GM21381 (cell line): ENCODE data around the gene KIAA1217.

ENCODE experiments used
- ATAC-seq: cut with Tn5 transposase; IDR thresholded peaks from one replicate; pipeline ENCODE4 v1.9.1; 2021; ENCODE audit warnings: mild to moderate bottlenecking, moderate library complexity; ENCODE audit not compliant: unreplicated experiment

KIAA1217 gene

DNA sequence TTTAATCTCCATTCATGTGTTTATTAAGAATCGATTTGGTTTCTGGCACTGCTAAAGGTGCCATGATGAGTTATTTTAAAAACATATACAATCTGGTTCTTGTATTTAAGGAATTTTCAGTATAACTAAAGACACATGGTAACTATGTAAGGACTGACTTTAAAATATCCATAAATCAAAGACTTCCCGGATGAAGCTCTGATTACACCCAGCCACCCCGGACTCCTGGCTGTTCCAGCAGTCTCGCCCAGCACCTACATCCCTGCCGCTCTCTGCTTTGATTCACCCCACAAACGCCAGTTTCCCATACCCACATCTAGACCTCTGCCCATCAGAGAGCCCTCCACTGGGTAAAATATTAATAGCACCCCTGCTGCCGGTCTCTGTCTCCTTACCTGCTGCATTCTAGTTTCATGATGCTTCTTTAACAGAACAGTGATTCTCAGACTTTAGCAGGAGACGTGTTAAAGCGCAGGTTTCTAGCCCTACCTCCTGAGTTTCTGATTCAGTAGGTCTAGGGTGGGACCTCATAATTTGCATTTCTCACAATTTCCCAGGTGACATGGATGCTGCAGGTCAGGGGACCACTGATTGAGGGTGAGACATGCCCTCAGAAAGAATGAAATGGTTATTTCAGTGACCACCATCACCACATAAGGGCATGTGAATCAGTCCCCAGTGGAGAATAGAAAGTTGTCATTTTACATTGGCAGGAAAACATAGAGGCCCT lies 185.7 kb downstream of the KIAA1217 start:
- no peak for ATAC-seq

DNA sequence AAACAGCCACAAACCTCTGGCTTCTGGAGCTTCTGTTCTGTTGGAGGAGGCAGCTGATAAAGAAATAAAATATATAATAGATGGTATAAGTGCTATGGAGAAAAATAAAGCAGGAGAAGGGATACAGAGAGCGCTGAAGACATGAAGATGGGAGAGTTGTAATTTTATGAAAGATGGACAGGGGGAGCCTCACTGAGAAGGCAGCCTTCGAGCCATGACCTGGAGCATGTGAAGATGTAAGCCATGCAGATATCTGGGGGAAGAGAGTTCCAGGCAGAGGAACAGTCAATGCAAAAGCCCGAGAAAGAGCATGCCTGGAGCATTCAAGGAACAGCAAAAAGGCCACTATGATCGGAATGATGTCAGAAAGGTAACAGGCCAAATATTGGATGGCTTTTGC lies 187.5 kb downstream of the KIAA1217 start:
- no peak for ATAC-seq

DNA sequence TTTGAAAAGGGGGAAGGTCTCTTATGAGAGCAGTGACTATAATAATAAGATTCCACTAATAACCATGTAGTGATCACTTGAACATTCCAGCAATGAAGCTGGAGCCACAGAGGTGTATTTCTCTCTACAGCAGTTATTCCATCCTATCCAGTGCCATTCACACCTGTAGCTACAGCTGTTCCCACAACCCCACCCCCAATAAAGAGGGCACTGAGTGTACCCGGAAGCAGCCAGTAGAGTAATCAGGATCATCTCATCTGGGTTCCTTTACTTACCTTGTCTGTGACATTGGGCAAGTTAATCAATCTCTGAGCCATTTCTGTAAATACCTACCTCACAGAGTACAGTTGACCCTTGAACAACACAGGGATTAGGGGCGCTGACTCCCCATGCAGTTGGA lies 188.7 kb downstream of the KIAA1217 start:
- ATAC-seq = no peak

DNA sequence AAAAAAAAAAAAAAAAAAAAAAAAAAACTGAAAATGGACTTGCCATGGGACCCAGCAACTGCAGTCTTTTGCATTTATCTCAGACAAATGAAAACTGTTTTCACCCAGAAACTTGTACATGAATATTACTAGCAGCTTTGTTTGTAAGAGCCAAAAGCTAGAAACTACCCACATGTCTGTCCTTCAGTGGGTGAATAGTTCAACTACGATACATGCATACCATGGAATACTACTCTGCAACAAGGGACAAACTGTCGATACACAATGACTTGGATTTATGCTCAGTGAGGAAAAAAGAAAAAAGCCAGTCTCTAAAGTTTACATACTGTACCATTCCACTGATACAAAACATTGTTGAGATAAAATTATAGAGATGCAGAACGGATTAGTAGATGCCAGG lies 195.6 kb downstream of the KIAA1217 start:
- no peak for ATAC-seq

DNA sequence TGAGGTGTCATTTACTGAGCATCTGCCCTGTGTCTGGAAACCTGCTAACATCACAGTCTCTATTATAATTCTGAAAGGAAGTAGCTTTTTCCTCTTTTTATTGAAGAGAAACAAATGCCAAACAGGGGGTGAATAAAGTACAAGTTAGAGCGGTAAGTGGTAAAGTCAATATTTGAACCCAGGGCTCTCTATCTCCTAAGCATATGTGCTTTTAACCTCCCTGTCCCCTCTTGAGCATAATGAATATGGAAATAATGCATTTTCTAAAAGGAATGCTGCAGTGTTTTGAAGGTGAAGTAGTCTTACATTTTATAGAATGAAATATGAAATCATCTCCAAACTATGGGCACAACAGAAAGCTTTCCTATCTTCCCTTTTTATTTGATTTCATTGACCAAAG lies 196.7 kb downstream of the KIAA1217 start:
- ATAC-seq = no peak

DNA sequence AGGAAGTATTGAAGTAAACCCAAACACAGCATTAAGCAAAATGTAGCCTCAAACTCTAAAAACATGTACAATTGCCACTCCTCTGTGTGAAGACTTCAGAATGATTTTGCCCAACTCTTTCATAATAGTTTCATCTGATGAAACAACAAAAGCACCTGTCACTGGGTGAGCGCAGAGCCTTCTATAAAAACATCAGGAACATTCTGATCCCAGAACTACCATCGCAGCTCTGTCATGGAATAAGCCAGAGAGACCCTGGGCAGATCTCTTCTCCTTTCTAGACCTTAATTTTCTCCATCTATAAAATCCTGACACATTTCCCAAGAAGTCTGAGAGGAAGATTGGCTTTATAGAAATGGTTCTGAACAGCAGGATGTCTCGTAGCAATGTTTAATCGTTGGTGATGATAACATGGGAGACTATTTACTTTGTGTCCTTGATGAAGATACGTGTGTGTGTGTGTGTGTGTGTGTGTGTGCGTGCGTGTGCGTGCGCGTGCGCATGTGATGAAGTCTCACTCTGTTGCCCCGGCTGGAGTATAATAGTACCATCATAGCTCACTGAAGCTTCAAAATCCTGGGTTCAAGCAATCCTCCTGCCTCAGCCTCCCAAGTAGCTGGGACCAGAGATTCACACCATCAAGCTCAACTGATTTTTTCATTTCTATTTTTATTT lies 198.0 kb downstream of the KIAA1217 start:
- no peak for ATAC-seq

DNA sequence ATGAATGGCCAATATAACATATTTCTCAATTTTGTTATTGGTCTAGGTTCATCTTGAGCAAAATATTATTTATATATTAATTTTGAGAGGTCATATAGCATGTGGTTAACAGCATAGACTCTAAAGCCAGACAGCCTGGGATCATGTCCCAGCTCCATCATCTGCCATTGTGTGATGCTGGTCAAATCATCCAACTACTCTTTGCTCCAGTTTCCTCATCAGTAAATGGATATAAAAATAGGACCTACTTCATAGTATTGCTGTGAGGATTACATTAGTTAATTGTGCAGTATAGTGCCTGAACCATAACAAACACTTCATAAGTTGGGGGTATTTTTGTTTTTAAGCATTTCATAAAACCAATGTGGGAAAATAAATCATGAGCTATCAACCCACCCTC lies 199.0 kb downstream of the KIAA1217 start:
- ATAC-seq = no peak

DNA sequence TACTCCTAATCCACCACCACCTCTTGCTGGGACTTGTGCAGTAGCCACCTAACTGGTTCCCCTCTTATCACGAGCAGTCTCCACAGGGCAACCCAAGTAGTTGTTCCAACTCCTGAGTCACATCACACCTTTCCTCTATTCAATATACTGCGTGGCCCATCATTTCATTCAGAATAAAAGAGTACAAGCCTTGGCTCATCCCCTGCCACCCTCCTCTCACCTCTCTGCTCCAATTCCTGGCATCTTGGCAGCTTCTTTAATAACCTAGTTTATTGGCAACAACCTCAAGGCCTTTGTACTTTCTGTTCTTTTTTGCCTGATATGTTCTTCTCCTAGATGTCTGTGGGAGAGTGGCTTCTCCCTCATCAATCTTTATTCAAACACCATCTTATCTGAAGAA lies 199.4 kb downstream of the KIAA1217 start:
- no peak for ATAC-seq

DNA sequence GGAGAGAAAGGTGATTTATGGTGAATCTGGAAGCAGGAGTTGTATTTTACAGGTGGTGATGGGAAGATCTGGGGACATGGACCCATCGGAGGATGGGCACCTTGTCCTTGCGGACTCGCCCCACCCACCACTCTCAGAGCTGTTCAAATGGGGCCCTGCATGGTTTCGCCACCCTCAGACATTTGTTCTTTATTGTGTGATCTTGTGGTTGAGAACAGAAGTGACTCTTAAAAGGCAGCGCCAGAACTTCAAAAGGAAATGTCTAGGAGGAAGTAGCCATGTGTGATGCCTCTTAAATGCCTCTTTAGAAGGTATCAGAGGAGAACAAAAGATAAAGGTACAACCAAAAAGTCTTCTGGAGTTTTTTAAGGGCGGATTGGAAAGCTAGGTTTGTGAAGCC lies 205.7 kb downstream of the KIAA1217 start:
- no peak for ATAC-seq

DNA sequence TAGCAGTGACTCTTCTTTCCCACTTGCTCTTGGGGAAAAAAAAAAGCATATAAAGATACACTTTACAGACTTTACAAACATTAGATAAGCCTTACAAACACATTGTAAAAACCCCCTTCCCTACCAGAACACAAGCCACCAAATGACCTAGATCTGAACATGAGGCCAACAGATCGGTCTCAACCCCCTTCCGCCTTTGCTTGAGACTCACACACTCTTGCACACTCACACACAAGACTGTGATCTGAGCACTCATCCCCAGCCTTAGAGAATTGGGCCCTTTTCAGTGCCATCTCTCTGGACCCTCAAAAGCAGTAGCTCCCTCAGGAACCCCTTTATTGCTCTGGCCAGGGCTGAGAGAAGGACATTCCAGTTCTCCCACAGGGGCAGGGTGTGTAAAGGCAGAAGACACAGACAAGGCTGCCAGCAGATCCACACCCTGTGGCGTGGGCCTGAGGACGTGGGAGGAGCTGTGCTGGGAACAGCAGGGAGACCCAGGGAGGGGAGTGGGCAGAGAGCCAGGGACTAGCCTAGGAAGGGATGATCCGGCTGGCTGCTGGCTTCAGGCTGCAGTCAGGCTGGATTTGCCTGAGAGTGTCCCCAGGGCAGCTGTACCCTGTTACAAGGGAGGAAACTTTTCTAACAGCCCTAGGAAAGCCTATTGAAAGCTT lies 206.7 kb downstream of the KIAA1217 start:
- no peak for ATAC-seq

DNA sequence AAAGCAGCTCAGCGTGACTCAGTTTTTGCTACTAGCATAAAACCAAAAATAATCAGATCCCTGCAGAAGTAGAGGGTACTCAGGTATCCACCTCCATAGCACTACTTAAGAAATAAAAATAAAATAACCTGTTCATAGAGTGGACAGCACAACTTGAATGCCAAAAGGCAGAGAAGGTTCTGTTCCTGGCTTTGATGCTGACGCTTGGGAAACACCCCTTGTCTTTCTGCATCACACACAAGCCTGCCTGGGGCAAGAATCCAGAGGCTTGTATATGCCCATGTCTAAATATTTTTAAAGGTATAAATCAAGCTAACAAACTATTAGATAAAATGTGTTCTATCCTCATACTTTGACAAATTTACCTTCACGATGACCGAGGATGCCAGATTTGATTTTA lies 207.3 kb downstream of the KIAA1217 start:
- ATAC-seq = no peak

DNA sequence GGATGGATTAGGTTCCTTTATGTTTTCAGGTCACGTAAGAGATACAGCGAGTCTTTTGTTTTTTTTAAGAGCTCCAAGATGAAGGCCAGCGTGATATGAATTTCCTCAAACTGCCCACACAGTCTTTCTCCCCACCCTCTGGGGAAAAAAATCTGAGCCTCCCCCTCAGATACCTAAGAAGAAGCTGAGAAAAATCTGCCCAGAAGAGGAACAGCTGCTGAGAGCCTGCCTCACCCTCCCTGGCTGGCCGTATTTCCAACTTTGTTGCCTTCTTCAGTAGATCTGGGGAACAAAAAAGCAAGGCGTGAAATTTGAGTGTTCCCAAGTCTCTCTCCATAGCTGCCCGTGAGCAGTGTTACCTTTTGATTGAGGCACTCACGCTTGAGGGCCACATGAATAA lies 208.1 kb downstream of the KIAA1217 start:
- ATAC-seq = no peak

DNA sequence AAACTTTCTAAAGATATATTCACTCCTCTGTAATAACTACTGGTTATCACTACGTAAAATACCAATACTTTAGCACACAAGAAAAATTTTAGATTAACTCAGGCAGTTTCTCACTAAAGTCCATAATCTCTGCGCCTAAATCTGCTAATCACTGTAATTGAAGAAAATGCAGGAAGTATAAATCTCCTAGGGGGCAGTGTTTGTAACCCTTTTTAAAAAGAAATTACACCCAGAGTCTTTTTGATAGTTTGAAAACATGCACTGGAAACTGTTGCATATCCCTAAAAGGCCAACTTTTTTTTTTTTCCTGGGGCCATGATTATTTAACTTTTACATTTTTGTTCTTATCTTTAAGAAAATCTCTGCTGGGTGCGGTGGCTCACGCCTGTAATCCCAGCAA lies 209.6 kb downstream of the KIAA1217 start:
- ATAC-seq = no peak

DNA sequence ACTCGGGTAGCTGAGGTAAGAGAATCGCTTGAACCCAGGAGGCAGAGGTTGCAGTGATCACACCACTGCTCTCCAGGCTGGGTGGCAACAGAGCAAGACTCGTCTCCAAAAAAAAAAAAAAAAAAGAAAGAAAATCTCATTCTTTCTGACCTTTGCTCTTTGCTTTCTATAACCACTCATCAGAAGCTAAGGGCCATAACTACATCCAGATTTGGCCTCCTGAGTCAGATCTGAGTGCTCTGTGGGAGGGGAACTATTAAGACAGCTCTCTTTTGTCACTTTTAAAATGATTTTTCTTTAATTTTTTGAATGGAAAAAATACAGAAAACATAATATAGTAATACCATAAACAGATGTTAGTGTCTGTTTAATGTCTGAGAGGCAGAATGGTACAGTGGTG lies 210.1 kb downstream of the KIAA1217 start:
- ATAC-seq = no peak

DNA sequence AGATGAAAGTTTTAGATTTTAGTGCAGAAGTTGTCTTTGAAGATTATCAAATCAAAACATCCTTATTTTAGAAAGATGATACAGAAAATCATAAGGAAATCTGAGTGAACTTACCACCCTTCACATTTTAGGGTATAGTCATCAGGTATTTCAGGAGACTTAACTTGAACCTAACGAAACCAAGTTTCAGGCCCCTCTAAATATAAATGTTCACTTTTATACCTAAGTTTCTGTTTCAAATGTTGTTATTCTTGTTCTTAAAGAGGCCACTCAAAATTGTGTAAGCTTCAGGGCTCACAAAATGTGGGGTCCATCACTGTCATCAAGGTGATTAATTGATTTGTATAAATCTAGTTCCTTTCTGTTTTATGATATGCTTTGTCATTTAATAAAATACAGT lies 216.2 kb downstream of the KIAA1217 start:
- ATAC-seq = no peak

DNA sequence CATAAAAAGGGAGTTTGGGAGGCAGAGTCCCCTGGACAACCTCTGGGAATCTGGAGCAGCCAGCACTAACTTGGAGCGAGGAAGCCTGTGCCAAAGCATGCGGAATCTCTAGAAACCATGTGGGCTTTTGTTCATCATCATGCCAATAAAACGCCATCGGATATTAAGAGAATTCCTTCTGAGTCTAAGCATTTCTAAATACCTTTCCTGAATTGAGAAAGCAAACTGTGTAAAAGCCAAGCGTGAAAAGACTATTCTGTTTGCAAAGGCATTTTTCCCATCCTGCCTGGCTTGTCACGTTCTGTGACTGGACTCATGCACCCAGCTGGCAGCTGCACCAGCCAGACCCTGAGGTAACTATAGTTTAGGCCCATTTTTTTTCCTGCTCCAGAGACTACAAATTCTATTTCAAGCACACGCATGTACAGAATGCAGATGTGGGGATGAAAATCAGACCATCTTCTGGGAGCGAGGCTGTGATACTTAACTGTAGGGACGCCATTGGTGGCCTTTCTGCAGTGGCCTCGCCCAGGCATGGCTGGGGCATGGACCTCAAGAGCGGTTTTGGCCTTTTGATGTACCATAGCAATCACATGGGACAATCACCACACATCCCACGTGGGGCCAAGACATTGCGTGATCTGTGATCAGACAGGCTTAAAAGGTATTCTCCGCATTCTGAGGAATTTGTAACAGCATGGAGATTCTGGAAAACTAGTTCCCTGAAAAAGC lies 218.9 kb downstream of the KIAA1217 start:
- no peak for ATAC-seq

DNA sequence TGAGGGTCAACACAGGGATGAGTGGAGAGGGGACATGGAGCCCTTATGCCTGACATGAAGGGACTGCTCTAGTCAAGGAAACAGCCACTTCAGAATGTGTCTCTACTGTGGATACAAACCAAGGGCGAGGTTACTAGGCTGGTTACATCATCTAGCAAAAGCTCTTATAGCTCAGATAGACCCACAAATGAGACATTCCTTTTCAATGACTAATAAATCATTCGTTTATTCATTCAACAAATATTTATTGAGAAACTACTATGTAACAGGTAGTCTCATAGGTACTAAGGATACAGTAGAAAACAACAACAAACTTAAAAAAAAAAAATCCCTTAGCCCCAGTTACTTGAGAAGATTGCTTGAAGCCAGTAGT lies 219.5 kb downstream of the KIAA1217 start:
- ATAC-seq = no peak

DNA sequence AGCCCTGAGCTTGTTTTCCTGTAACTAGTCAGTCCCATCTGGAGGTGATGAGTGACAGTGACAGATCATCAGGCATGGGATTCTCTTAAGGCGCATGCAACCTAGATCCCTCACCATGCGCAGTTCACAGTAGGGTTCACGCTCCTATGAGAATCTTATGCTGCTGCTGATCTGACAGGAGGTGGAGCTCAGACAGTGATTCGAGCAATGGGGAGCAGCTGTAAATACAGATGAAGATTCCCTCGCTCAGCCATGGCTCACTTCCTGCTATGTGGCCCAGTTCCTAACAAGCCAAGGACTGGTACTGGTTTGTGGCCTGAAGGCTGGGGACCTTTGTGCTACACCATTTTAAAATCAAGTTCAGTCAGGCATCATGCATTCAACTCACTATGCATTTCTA lies 221.7 kb downstream of the KIAA1217 start:
- no peak for ATAC-seq

DNA sequence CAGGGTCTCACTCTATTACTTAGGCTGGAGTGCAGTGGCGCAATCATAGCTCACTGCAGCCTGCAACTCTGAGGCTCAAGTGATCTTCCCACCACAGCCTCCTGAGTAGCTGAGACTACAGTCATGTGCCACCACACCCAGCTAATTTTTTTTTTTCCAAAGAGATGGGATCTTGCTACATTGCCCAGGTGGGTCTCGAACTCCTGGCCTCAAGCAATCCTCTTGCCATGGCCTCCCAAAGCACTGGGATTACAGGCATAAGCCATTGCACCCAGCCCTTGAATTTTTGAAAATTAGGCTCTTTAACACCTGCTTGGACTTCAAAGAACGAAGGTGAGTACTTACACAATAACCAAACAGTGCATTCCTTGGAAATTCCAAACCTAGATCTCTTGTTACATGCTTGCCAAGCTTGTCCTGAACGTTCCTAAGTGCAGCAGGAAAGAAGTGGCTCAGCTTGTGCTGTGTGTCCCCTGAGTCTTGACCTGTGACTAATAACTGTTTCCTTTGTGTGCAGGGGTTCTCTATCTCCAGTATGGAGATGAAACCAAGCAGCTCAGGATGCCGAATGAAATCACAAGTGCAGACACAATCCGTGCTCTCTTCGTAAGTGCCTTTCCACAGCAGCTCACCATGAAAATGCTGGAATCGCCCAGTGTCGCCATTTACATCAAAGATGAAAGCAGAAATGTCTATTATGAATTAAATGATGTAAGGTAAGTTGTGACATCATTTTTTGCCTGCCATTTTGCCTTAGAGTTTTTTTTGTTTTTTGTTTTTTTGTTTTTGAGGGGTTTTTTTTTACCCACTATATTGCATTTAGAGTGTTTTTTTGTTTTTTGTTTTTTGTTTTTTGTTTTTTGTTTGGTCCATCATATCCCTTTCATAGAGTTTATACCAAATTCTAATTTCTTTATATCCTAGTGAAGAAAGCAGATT lies 223.8 kb downstream of the KIAA1217 start:
- ATAC-seq = no peak

DNA sequence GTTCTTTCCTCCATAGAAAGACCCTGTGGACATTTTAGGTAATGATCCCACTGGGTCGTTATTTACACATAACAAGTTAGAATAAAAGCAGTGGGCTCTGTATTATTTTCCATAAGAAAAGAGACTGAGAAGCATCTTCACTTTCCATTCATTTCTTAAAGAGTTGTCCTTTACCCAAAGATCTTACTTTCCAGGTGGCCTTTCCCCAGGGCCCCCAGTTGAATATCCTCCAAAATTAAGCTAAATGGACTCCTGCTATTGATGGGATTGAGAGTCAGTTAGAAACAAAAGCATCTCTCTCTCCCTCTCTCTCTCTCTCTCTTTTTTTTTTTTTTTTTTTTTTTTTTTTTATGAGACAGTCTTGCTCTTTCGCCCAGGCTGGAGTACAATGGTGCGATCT lies 224.8 kb downstream of the KIAA1217 start:
- no peak for ATAC-seq

DNA sequence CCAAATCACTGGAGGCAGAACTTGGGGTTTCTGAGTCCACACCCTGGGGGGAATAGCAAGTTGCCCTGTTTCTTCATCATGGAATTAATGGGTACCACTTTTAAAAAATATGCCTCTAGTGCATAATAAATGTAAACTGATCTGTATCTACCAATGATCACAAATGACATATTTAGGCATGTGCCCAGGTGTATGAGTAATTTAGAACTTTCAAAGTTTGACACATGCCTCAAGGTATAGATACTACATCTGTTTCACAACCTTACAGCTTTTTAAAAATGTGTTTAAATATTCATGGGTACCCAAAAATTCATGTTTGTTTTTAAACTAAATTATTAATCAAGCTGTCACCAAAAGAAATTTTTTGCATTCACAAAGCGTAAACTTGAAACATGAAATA lies 226.0 kb downstream of the KIAA1217 start:
- ATAC-seq = no peak
